Ovary (tissue), 3 donors: Measurements from ENCODE around the gene BCAM.

Experiments used
- POLR2A ChIP-seq: fragments of 450-650 bp; IDR thresholded peaks from one replicate; pipeline ENCODE4 v1.6.1; 2017; ENCODE audit warnings: antibody characterized with exemption, mild to moderate bottlenecking, moderate library complexity
- TF ChIP-seq, protein P1 (sequence below), 3 donors: fragments of 450-650 bp in 2 of 3; fragments of 200-600 bp in 1 of 3; IDR thresholded peaks; one replicate each; pipeline versions ENCODE4 v1.5.1 to v1.8.0; 2016 to 2022; ENCODE audit warnings: antibody characterized with exemption in 3 of 3, mild to moderate bottlenecking in 1 of 3
- donor health status: DM: no; HTN: no; CAD: no.

DNA sequence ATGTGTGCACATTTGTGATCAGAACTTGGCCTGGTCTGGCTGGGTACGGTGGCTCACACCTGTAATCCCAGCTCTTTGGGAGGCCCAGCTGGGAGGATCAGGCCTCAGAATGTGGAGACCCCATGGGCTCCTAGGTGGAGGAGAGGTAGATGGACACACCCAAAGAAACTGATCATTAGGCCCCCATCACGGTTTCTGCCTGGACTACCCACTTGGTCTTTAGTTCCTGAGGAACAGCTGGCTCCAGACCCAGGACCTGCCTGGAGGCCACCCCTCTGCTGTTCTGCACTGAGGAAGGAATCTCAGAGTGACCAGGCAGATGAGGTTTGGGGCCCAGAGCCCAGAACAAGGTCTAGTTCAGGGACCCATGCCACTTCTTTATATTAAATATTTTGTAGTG, 29.8 kb upstream of the BCAM start:
- TF ChIP-seq POLR2A: no peak
- TF ChIP-seq, protein P1, sequence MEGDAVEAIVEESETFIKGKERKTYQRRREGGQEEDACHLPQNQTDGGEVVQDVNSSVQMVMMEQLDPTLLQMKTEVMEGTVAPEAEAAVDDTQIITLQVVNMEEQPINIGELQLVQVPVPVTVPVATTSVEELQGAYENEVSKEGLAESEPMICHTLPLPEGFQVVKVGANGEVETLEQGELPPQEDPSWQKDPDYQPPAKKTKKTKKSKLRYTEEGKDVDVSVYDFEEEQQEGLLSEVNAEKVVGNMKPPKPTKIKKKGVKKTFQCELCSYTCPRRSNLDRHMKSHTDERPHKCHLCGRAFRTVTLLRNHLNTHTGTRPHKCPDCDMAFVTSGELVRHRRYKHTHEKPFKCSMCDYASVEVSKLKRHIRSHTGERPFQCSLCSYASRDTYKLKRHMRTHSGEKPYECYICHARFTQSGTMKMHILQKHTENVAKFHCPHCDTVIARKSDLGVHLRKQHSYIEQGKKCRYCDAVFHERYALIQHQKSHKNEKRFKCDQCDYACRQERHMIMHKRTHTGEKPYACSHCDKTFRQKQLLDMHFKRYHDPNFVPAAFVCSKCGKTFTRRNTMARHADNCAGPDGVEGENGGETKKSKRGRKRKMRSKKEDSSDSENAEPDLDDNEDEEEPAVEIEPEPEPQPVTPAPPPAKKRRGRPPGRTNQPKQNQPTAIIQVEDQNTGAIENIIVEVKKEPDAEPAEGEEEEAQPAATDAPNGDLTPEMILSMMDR (IDR thresholded peaks at IDR 0.05): no peak
